Measurements from ENCODE around the gene SAMD4A.
"Not testable (repeated sequence)": the region's sequence is repeated elsewhere in the genome, so short reads cannot be mapped to it uniquely, and the experiment has no call there.

Gene SAMD4A

DNA sequence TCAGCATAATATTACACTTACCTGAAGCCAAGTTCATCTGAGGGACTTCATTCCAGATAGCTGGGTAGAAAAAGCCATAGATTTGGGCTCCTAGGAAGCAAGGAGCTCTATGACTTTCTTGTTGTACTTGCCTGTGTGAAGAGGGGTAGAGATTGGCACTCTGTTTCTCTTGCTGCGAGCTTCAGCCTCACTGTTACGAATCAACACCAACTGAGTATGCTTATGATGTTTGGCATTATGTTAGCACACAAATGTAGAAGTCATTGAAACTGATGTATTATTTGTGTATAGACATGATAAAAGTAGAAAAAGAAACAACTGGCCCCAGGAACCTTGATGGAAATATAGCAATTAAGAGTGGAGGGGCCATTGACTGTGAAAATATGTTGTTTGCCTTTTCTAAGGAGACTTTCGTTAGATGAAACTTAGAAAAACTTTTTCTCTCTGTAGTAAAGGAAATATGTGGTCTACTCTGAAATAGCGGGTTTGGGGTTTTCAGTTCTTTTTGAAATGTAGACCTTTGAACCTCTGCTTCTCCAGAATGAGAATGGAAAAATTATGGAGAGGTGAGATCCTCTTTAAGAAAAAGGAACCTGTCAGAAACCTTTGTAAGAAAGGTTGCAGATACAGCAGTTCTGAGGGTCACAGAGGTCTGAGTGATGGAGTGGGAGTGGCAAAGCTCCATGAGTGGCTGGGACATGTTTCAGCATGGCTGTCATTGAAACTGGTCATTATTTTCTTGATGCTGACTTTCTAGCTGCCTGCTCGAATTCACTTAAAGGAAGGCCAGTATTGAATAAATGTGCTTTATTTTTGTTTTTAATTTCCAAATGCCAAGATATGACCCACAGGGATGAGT lies 175.8 kb downstream of the SAMD4A start:
- DNase-seq: no peak

DNA sequence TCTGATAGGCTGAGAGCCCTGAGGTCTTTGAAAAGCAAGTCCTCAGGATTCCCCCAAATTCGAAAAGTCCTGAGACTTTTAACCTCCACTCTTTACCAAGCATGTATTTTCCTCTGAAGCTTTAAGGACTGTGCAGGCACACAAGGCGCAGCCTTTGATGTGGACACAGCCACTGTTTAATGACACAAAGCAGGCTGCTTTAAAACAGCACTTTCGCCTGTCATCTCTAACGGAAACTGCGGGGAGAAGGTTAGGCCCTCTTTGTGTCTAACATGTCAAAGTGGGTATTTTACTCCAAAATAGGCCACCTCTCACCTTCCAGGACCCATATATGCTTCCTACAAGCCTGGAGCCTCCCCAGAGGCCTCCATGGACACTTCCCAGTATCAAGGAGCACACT lies 176.5 kb downstream of the SAMD4A start:
- no peak for DNase-seq

GRCh38 chr14:54746019-54746418 lies 179.1 kb downstream of the SAMD4A start:
- no peak for DNase-seq

DNA sequence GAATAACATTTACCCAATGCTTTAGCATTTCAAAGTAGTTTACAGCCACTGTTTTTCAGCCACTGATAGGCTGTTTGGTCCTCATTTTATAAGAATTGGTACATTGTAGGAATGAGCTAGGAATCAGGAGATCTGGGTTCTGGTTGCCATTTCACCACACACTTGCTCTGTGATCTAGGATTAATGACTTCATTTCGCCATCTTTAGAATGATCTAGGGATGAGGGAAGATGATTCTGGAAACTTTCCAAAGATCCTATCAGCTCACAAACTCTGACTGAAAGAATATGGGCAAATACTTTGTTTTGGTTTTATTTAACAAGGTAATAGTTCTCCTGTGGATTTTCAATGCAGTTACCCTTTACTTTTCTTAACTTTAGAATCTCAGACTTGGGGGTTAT lies 180.7 kb downstream of the SAMD4A start:
- no peak for DNase-seq

GRCh38 chr14:54749180-54749579 lies 182.3 kb downstream of the SAMD4A start:
- DNase-seq: no peak

- no peak for DNase-seq
Measured at GRCh38 chr14:54749727-54750126, 182.8 kb downstream of the SAMD4A start.

- DNase-seq: not testable (repeated sequence)
Measured at GRCh38 chr14:54752611-54753010, 185.7 kb downstream of the SAMD4A start.

- DNase-seq: not testable (repeated sequence)
Measured at GRCh38 chr14:54753396-54753795, 186.5 kb downstream of the SAMD4A start.

DNA sequence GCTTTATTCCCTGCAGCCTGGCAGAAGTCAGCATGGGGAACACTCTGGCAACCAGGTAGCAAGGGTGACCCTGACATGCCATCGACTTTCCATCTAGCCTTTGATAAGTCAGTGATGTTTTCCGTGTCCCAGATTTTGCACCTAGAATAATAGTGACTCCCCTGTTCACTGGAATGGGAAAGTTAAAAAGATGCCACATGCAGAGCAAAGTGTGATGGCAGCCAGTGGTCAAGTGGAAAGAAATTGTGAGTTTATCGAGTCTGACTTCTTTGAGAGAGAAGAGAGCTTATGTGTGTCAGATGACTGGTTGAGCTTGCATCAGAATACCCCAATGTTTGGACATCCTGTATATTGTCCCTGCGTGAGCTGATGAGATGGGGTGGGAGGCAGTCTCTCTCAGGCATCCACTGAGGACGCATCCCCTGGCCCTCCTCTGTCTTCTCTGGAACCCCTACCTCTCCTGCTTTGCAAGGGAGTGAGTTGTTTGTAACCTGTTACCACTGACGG lies 187.2 kb downstream of the SAMD4A start:
- no peak for DNase-seq

GRCh38 chr14:54754623-54755386 lies 187.9 kb downstream of the SAMD4A start:
- no peak for DNase-seq

GRCh38 chr14:54756656-54757392 lies 189.9 kb downstream of the SAMD4A start:
- DNase-seq: no peak

DNA sequence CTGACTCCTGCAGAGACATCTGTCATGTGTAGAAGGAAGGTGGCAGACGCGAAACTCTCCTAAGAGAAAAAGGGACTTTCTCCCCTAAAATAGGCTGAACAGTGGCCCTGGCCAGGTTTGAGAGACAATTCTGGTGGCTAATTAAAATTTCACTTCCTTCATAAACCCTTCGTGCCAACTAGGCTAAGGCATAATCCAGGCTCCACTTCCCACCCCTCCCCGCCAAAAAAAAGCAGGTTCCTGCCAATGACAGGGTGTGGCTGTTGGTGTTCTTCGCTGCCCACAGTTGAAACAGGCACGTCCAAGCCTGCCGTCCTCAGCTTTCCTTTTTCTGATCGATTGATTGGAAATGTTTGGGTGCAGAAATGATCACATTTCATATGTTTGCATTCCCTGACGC lies 191.1 kb downstream of the SAMD4A start:
- DNase-seq: no peak

GRCh38 chr14:54759982-54760585 lies 193.2 kb downstream of the SAMD4A start:
- no peak for DNase-seq

DNA sequence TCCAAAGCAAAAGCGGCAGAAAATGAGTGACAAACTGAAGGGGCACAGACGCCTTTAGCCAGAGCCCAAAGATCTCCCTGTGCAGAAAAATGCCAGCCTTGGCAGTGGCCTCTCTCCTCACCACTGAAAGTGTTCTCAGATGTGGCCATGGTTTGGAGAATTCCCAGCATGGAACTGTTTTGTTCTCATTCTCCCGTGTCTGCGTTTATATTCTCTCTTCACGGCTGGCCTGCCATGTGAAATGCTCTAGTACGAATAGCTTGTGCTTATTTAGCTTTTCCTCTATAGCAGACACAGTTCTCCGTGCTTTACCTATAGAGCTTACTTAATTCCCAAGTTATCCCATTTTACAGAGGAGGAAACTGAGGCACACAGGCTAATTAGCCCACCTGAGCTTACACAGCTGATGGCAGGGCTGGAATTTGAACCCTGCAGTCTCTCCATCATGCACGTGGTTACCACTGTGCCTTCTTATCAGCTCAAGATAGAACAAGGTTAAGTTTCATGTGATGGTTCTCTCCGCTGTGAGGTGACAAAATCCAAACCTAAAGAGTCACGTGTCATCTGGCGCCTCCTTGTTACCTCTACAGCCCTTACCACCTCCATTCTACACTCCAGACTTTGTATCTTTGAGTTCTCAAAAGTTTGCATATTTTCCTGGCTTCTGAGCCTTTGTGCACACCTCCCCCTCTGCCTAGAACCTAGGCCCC lies 194.1 kb downstream of the SAMD4A start:
- DNase-seq: no peak

- no peak for DNase-seq
Measured at GRCh38 chr14:54761835-54762234, 194.9 kb downstream of the SAMD4A start.

DNA sequence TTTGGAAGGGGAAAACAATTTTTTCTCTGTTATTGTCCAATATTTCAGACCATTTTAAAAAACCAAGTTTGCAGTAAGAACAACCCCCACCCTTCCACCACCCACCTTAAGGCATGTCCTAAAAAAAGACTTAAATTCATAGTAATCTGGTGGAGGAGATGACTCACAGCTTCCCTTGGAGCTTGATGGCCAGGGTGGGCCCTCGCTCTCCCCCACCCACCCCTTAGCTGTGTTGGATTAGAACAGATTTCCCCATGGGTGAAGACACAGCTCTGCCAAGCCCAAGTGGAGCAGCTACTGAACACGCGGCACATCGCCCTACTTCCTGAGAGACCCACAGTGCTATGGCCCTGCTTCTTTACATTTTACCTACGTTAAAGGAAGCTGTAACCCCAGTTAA lies 195.4 kb downstream of the SAMD4A start:
- no peak for DNase-seq

GRCh38 chr14:54763761-54764160 lies 196.8 kb downstream of the SAMD4A start:
- no peak for DNase-seq

DNA sequence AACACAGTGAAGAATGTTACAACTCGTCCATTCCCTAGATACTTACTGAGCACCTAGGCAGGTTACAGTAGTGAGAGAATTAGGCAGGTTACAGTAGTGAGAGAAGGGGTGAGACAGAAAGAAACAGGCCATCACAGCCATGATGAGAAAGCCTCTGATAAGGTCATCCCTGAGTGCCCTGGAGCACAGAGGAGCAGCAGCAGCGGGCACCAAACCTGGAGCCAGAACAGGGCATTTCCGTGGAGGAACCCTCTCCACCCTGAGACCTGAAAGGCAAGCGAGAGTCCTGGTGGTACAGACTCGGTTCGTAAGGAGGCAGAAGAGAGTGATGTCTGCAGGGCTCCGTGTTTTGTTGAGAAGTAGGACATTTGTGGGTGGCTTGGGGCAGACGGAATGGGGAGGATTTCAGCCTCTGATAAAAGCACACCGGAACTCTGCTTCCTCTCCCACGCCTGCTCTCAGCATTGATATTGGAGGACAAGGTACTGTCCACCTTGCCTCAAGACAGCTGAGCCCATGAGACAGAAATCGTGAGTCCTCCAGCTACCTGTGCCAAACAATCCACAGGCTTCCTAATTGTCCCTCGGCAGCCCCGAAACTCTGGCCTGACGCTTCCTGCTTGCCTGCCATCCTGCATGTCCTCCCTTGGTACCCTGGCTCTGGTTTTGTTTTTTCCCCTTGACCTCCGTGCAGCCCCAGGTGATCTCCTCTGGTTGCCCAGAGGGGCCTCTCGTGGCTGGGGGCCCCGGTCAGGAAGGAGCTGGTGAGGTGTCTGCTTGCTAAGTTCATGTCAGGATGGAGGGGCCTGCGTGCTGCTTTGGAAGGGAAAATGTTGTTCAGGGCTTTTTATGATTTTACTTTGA lies 199.6 kb downstream of the SAMD4A start:
- DNase-seq: no peak

DNA sequence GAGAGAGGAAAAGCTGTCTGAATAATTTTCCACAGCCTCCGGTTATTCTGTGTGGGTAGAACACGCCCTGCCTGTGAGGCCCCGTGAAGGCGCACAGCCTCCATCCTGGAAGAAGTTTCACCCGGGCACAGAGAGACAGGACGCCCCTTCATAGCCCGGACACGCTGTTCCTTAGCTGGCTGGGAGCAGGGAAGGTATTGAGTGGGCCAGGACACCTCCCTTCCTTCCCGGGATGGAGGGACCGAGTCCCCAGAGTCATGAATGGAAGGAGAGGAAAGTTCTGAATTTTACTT lies 200.2 kb downstream of the SAMD4A start:
- no peak for DNase-seq

- no peak for DNase-seq
Measured at GRCh38 chr14:54767450-54767849, 200.5 kb downstream of the SAMD4A start.

GRCh38 chr14:54768501-54769129 lies 201.7 kb downstream of the SAMD4A start:
- no peak for DNase-seq
